K562 (cell line): Measurements from ENCODE around the gene FRMD4A. TPM values are rescaled to one million over a fixed set of nuclear protein-coding genes. Genes with fewer than 3 reads are reported as not detected.

Experiments
- ATAC-seq: fragments of 200-7000 bp; cut with Tn5 transposase; 3 replicates; pipeline ENCODE4 v1.9.1; 2020; ENCODE audit warnings: moderate library complexity
- BruUV-seq: library from RNA; stranded (reverse); fragments of 400-500 nt; replicated peaks from 2 replicates; lab custom pipeline; 2021; lab: Mats Ljungman, UMichigan
- CTCF ChIA-PET: fragments of 300-600 bp; formaldehyde crosslinking; extraction: SDS; loops from one replicate; lab custom pipeline; 2021; ENCODE audit warnings: low intra/inter-chr PET ratio; lab: Yijun Ruan, JAX
- POLR2A ChIA-PET: fragments of 300-600, 350-650 bp; sonication (Branson Sonifier 250); formaldehyde crosslinking; extraction: SDS; loops from one replicate; lab custom pipeline; 2021; ENCODE audit warnings: antibody characterized with exemption, inconsistent platforms; lab: Yijun Ruan, JAX
- DNase-seq, 4 experiments: peaks; one replicate each; pipeline versions ENCODE4 v3.0.0 to v3.0.0-alpha.2; 2011 to 2018; ENCODE audit warnings: low spot score in 3 of 4, mixed read lengths in 3 of 4; ENCODE audit errors: extremely low read depth in 1 of 4
- FAIRE-seq: peaks from 2 replicates; lab custom pipeline; 2011; peaks lifted over from hg19 to GRCh38; lab: Jason Lieb, UNC
- H2AFZ ChIP-seq: 2 replicates; pipeline ENCODE4 v1.6.0; 2011; ENCODE audit warnings: low read depth, low read length, control low read depth, inconsistent platforms
- H3K27ac ChIP-seq: fragments of 200-600 bp; 3 replicates; pipeline ENCODE4 v1.8.0; 2011; ENCODE audit warnings: low read depth, mild to moderate bottlenecking, control low read depth, inconsistent platforms, low read length, moderate library complexity, mixed read lengths; ENCODE audit errors: extremely low read depth
- H3K27me3 ChIP-seq, 2 experiments: fragments of 300-600 bp in 1 of 2; 2 replicates in 1 of 2; 3 replicates in 1 of 2; pipeline versions ENCODE4 v1.6.0 to v1.8.0; 2011; ENCODE audit warnings: inconsistent platforms in 2 of 2, low read length in 2 of 2, mild to moderate bottlenecking in 1 of 2, mixed read lengths in 1 of 2, moderate library complexity in 1 of 2; ENCODE audit not compliant: control insufficient read depth in 2 of 2, insufficient read depth in 2 of 2
- H3K36me3 ChIP-seq: fragments of 300-600 bp; 3 replicates; pipeline ENCODE4 v1.8.0; 2011; ENCODE audit warnings: mild to moderate bottlenecking, low read length, inconsistent platforms; ENCODE audit not compliant: control insufficient read depth, insufficient read depth
- H3K4me1 ChIP-seq, 2 experiments: fragments of 200-600 bp in 1 of 2; replicated peaks in 1 of 2; 2 replicates in 1 of 2; 3 replicates in 1 of 2; pipeline versions ENCODE4 v1.5.1 to v1.8.0; 2011; ENCODE audit warnings: inconsistent platforms in 2 of 2, low read length in 2 of 2, mild to moderate bottlenecking in 1 of 2, mixed read lengths in 1 of 2, moderate library complexity in 1 of 2; ENCODE audit not compliant: control insufficient read depth in 2 of 2, insufficient read depth in 2 of 2
- H3K4me2 ChIP-seq: 2 replicates; pipeline ENCODE4 v1.6.1; 2011; ENCODE audit warnings: low read length, control low read depth, inconsistent platforms, mixed read lengths; ENCODE audit not compliant: insufficient read depth
- H3K4me3 ChIP-seq: fragments of 200-600 bp; sonication (generic), shearing (Covaris generic); 2 replicates; pipeline ENCODE4 v1.5.1; 2016; ENCODE audit warnings: control low read depth, inconsistent platforms
- H3K79me2 ChIP-seq: fragments of 200-600 bp; 3 replicates; pipeline ENCODE4 v1.8.0; 2011; ENCODE audit warnings: low read length, inconsistent platforms; ENCODE audit not compliant: control insufficient read depth, insufficient read depth
- H3K9ac ChIP-seq, 2 experiments: 2 replicates each; pipeline versions ENCODE4 v1.6.0 to v1.6.1; 2011; ENCODE audit warnings: low read depth in 2 of 2, low read length in 2 of 2, control low read depth in 1 of 2, inconsistent platforms in 1 of 2, mild to moderate bottlenecking in 1 of 2, mixed read lengths in 1 of 2; ENCODE audit not compliant: insufficient read depth in 1 of 2
- H3K9me1 ChIP-seq: one replicate; pipeline ENCODE4 v1.6.0; 2011; ENCODE audit warnings: inconsistent platforms, mild to moderate bottlenecking, low read length, moderate library complexity; ENCODE audit not compliant: control insufficient read depth, insufficient read depth
- H3K9me3 ChIP-seq: replicated peaks from 2 replicates; pipeline ENCODE4 v1.5.1; 2011; ENCODE audit warnings: low read depth, low read length, inconsistent platforms; ENCODE audit not compliant: control insufficient read depth, insufficient read depth
- H4K20me1 ChIP-seq: replicated peaks from 2 replicates; pipeline ENCODE4 v1.6.1; 2011; ENCODE audit warnings: low read length, inconsistent platforms, mixed read lengths; ENCODE audit not compliant: control insufficient read depth, insufficient read depth
- ELF1 ChIP-seq: fragments of 200-800 bp; sonication (Bioruptor generic); IDR thresholded peaks from 2 replicates; pipeline ENCODE4 v1.6.1; 2016; ENCODE audit warnings: missing genetic modification characterization, missing compliant biosample characterization
- EP400 ChIP-seq: fragments of 450-650 bp; IDR thresholded peaks from 2 replicates; pipeline ENCODE4 v1.6.1; 2017; ENCODE audit warnings: antibody characterized with exemption, mild to moderate bottlenecking, moderate library complexity
- FOXP1 ChIP-seq: sonication (generic); formaldehyde crosslinking; IDR thresholded peaks from 2 replicates; pipeline ENCODE4 v1.8.0; 2022; ENCODE audit warnings: mild to moderate bottlenecking, missing genetic modification reagents
- GABPA ChIP-seq: fragments of 200-800 bp; sonication (Bioruptor generic); conservative IDR thresholded peaks from 2 replicates; pipeline ENCODE4 v1.6.1; 2016; ENCODE audit warnings: low read depth, missing genetic modification characterization, missing compliant biosample characterization
- GTF2F1 ChIP-seq: IDR thresholded peaks from 2 replicates; pipeline ENCODE4 v1.6.1; 2011; ENCODE audit warnings: low read depth, low read length, improper control_type of control experiment
- NR2C1 ChIP-seq, 2 experiments: fragments of 450-650 bp; IDR thresholded peaks; 2 replicates each; pipeline ENCODE4 v1.6.1; 2017; ENCODE audit warnings: mild to moderate bottlenecking in 2 of 2, antibody characterized with exemption in 1 of 2, inconsistent platforms in 1 of 2, missing compliant biosample characterization in 1 of 2, missing genetic modification characterization in 1 of 2
- NR3C1 ChIP-seq: sonication (generic); formaldehyde crosslinking; IDR thresholded peaks from 2 replicates; pipeline ENCODE4 v1.8.1; 2022; ENCODE audit warnings: missing genetic modification reagents
- SLC30A9 ChIP-seq: fragments of 250-450 bp; sonication (Bioruptor Pico); IDR thresholded peaks from 2 replicates; pipeline ENCODE4 v1.8.0; 2022; ENCODE audit warnings: mild to moderate bottlenecking, moderate library complexity
- SRF ChIP-seq, 2 experiments: fragments of 250-450, 450-650 bp in 1 of 2; sonication (Bioruptor Pico) in 1 of 2; sonication (generic) in 1 of 2; formaldehyde crosslinking; IDR thresholded peaks; 2 replicates each; pipeline versions ENCODE4 v1.5.0 to v1.5.1; 2020 to 2022; ENCODE audit warnings: mild to moderate bottlenecking in 1 of 2, missing genetic modification reagents in 1 of 2
- SRSF9 ChIP-seq: fragments of 200-400 bp; formaldehyde crosslinking; IDR thresholded peaks from 2 replicates; pipeline ENCODE4 v1.6.1; 2017; ENCODE audit warnings: low read depth, low read length, borderline replicate concordance
- SUPT5H ChIP-seq: fragments of 450-650 bp; IDR thresholded peaks from 2 replicates; pipeline ENCODE4 v1.6.1; 2016
- TRIM24 ChIP-seq, 2 experiments: fragments of 450-650 bp; IDR thresholded peaks; 2 replicates each; pipeline ENCODE4 v1.6.1; 2016
- YY1 ChIP-seq, 3 experiments: IDR thresholded peaks; 2 replicates each; pipeline ENCODE4 v1.6.1; 2011; ENCODE audit warnings: low read length in 2 of 3, mild to moderate bottlenecking in 2 of 3, moderate library complexity in 2 of 3, borderline replicate concordance in 1 of 3, control low read depth in 1 of 3, low read depth in 1 of 3; ENCODE audit not compliant: insufficient read depth in 3 of 3, insufficient replicate concordance in 2 of 3, control insufficient read depth in 1 of 3, insufficient read length in 1 of 3; ENCODE audit errors: extremely low read depth in 1 of 3
- ZKSCAN3 ChIP-seq: fragments of 250-450 bp; sonication (Bioruptor Pico); IDR thresholded peaks from 2 replicates; pipeline ENCODE4 v1.4.0; 2020
- ZNF431 ChIP-seq: sonication (generic); formaldehyde crosslinking; IDR thresholded peaks from 2 replicates; pipeline ENCODE4 v1.8.0; 2022; ENCODE audit warnings: mild to moderate bottlenecking, missing genetic modification reagents
- WGBS: fragments of 100-300 bp; shearing (Covaris generic); methylation state at CpG from one replicate; pipeline ENCODE4 v1.1.6; 2016; ENCODE audit warnings: low coverage, mixed read lengths; ENCODE audit not compliant: insufficient coverage; ENCODE audit errors: missing lambda C conversion rate; 5-methylcytosine and 5-hydroxymethylcytosine counted together
- in situ Hi-C: fragments of 300-500 bp; cut with MboI; formaldehyde crosslinking; loops from 4 replicates; pipeline ENCODE4 v1.15.0; 2018; ENCODE audit warnings: inconsistent platforms, mixed read lengths
- intact Hi-C: fragments of 100-400 bp; cut with micrococcal nuclease; formaldehyde crosslinking; loops from 2 replicates; pipeline ENCODE4 v1.14.2; 2022
- polyA plus RNA-seq, 8 experiments: library from polyadenylated mRNA; depleted of rRNA in 4 of 8; stranded (reverse) in 5 of 8; unstranded in 3 of 8; fragments of >200 nt; fragmentation: Nextera tagmentation in 2 of 8; fragmentation: Illumina TruSeq in 1 of 8; extraction: Ambion mirVana in 2 of 8; extraction: Trizol in 1 of 8; gene quantifications; 2 replicates each; pipeline versions ENCODE4 v1.2.1 to v1.2.3, GENCODE V29; 2011 to 2014; ENCODE audit warnings: inconsistent platforms in 1 of 8, missing spikeins in 1 of 8
- total RNA-seq, 7 experiments: library from RNA; depleted of rRNA in 6 of 7; stranded (reverse); fragments of >200 nt in 6 of 7; fragmentation: Illumina TruSeq in 2 of 7; extraction: Trizol in 2 of 7; gene quantifications; 2 replicates each; pipeline versions ENCODE4 v1.2.1 to v1.2.3, GENCODE V29; 2011 to 2021; ENCODE audit warnings: low replicate concordance in 1 of 7
- TF ChIP-seq, protein P1 (sequence below): fragments of 450-650 bp; conservative IDR thresholded peaks from 2 replicates; pipeline ENCODE4 v1.6.1; 2016; ENCODE audit warnings: missing genetic modification characterization, low read depth, mild to moderate bottlenecking, control low read depth, missing compliant biosample characterization
- TF ChIP-seq, protein P2 (sequence below): sonication (generic); formaldehyde crosslinking; IDR thresholded peaks from 2 replicates; pipeline ENCODE4 v1.8.0; 2022; ENCODE audit warnings: mild to moderate bottlenecking, missing genetic modification reagents

FRMD4A gene
- total and polyA plus RNA-seq, 9 of the 15 experiments (the other 6 are each of a cell fraction or from before 2014, with no cell fraction given): 0.80 to 5.2 (median 3.0) TPM

DNA sequence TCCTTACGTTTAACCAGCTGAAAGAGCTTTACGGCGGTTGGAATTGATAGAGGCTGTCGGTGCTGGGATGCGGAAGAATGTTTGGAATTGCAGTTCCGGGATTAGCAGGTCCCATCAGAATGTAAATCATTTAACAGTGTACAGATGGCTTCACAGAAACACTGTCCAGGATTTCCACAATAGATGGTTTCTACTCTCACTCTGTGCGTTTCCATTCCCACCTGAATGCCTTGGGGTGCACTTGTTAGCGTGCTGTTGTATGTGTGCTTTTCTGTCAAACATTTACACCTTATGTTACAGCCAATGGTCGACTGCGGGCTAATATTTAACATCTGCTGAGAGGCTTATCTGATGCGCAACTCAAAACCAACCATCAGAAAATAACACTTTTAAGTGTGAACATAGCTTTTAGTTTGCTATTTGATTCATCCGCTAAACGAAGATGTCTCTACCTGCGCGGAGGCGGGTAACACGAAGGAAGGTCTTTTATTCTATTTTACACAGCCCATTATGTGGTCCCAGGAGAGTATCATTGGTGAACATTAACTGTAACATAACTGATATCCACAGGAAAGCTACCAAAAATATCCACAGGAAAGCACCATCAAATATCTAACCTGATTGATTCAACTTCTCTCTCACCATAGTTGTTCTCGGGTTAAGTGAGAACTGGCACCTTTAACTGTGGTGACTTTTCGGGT is 564.9 kb downstream of the FRMD4A start:
- Histone ChIP-seq H3K4me2 (no peak overlapping the region), H3K27ac (no peak overlapping the region), H3K9me3 (no peaks in the 10 kb centered on the region), H3K9me1 (no peaks in the 10 kb centered on the region), H3K4me3 (no peak overlapping the region), H4K20me1 (no peaks in the 10 kb centered on the region), H3K27me3 (peaks cover 15 to 61% of the 10 kb centered on the region in 2 experiments), H3K36me3 (no peaks in the 10 kb centered on the region), H3K9ac (no peak overlapping the region), H3K79me2 (no peaks in the 10 kb centered on the region), H2AFZ (no peak overlapping the region), H3K4me1 (no peaks in the 10 kb centered on the region)
- CTCF ChIA-PET: no interaction called here
- in situ Hi-C loops (loop anchor here (5.0 kb wide), 1 partner anchor 113 kb away; no protein-coding TSS in a partner anchor), intact Hi-C loops (no loop called here)
- no peak for DNase-seq
- no peak for ATAC-seq
- BruUV-seq: no TSS peak
- WGBS: 23% methylated on average over 19 of the region's 19 CpGs
- POLR2A ChIA-PET: interaction anchor here (0.6 kb wide), 1 partner anchor 97 kb away, joined by 3 read pairs; no protein-coding TSS in a partner anchor
- FAIRE-seq: no peak
- TF ChIP-seq, protein P1, sequence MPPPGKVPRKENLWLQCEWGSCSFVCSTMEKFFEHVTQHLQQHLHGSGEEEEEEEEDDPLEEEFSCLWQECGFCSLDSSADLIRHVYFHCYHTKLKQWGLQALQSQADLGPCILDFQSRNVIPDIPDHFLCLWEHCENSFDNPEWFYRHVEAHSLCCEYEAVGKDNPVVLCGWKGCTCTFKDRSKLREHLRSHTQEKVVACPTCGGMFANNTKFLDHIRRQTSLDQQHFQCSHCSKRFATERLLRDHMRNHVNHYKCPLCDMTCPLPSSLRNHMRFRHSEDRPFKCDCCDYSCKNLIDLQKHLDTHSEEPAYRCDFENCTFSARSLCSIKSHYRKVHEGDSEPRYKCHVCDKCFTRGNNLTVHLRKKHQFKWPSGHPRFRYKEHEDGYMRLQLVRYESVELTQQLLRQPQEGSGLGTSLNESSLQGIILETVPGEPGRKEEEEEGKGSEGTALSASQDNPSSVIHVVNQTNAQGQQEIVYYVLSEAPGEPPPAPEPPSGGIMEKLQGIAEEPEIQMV (tag): no peak
- TF ChIP-seq SRSF9 (no peak), SUPT5H (no peak), ZKSCAN3 (CRISPR knock-in tag) (no peak), GTF2F1 (no peak), NR3C1 (no peak), TRIM24 (IDR thresholded peaks at IDR 0.05) (no peak), FOXP1 (CRISPR knock-in tag) (no peak), SRF (CRISPR knock-in tag; IDR thresholded peaks at IDR 0.05) (no peak), ZNF431 (CRISPR knock-in tag) (no peak), SLC30A9 (CRISPR knock-in tag) (no peak), EP400 (no peak), YY1 (IDR thresholded peaks at IDR 0.05; ENCODE audit: borderline replicate concordance in 1 of 3, control insufficient read depth in 1 of 3, extremely low read depth in 1 of 3, insufficient read depth in 3 of 3, insufficient read length in 1 of 3, insufficient replicate concordance in 2 of 3, low read depth in 1 of 3, low read length in 2 of 3) (no peak), GABPA (tag) (no peak), ELF1 (tag) (no peak), NR2C1 (IDR thresholded peaks at IDR 0.05) (no peak), NR2C1 (tag; IDR thresholded peaks at IDR 0.05) (no peak)
- TF ChIP-seq, protein P2, sequence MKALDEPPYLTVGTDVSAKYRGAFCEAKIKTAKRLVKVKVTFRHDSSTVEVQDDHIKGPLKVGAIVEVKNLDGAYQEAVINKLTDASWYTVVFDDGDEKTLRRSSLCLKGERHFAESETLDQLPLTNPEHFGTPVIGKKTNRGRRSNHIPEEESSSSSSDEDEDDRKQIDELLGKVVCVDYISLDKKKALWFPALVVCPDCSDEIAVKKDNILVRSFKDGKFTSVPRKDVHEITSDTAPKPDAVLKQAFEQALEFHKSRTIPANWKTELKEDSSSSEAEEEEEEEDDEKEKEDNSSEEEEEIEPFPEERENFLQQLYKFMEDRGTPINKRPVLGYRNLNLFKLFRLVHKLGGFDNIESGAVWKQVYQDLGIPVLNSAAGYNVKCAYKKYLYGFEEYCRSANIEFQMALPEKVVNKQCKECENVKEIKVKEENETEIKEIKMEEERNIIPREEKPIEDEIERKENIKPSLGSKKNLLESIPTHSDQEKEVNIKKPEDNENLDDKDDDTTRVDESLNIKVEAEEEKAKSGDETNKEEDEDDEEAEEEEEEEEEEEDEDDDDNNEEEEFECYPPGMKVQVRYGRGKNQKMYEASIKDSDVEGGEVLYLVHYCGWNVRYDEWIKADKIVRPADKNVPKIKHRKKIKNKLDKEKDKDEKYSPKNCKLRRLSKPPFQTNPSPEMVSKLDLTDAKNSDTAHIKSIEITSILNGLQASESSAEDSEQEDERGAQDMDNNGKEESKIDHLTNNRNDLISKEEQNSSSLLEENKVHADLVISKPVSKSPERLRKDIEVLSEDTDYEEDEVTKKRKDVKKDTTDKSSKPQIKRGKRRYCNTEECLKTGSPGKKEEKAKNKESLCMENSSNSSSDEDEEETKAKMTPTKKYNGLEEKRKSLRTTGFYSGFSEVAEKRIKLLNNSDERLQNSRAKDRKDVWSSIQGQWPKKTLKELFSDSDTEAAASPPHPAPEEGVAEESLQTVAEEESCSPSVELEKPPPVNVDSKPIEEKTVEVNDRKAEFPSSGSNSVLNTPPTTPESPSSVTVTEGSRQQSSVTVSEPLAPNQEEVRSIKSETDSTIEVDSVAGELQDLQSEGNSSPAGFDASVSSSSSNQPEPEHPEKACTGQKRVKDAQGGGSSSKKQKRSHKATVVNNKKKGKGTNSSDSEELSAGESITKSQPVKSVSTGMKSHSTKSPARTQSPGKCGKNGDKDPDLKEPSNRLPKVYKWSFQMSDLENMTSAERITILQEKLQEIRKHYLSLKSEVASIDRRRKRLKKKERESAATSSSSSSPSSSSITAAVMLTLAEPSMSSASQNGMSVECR: no peak
